Raji (cell line): ENCODE data around the gene SYNE4.

ENCODE experiments used
- POLR2A ChIP-seq: IDR thresholded peaks from 2 replicates; pipeline ENCODE4 v1.6.1; 2011; ENCODE audit warnings: low read depth, low read length, control low read depth; ENCODE audit not compliant: insufficient read depth

Gene SYNE4

GRCh38 chr19:35983177-35983576 is 25.4 kb downstream of the SYNE4 start:
- no peak for TF ChIP-seq POLR2A

GRCh38 chr19:35978832-35979365 is 29.7 kb downstream of the SYNE4 start:
- TF ChIP-seq POLR2A, result no peak

- TF ChIP-seq POLR2A, result no peak
These were observed 30.3 kb downstream of the SYNE4 start for GRCh38 chr19:35978271-35978670.

- TF ChIP-seq POLR2A, result no peak
These were observed 31.0 kb downstream of the SYNE4 start for GRCh38 chr19:35977446-35978222.

- no peak for TF ChIP-seq POLR2A
These were observed 32.9 kb downstream of the SYNE4 start for GRCh38 chr19:35975608-35976214.

GRCh38 chr19:35973487-35973886 is 35.1 kb downstream of the SYNE4 start:
- TF ChIP-seq POLR2A, result no peak

GRCh38 chr19:35966771-35967170 is 41.8 kb downstream of the SYNE4 start:
- no peak for TF ChIP-seq POLR2A

GRCh38 chr19:35963514-35963913 is 45.1 kb downstream of the SYNE4 start:
- no peak for TF ChIP-seq POLR2A

GRCh38 chr19:35960432-35960972 is 48.1 kb downstream of the SYNE4 start:
- no peak for TF ChIP-seq POLR2A

- TF ChIP-seq POLR2A, result no peak
These were observed 48.7 kb downstream of the SYNE4 start for GRCh38 chr19:35959968-35960320.

GRCh38 chr19:35959040-35959967 is 49.3 kb downstream of the SYNE4 start:
- TF ChIP-seq POLR2A, result no peak

- TF ChIP-seq POLR2A, result no peak
These were observed 50.0 kb downstream of the SYNE4 start for GRCh38 chr19:35958660-35959039.

GRCh38 chr19:35955881-35956634 is 52.6 kb downstream of the SYNE4 start:
- TF ChIP-seq POLR2A, result no peak
